ENCODE results near the gene TMEM229B. TPM values are rescaled to one million over a fixed set of nuclear protein-coding genes. Genes with fewer than 3 reads are reported as not detected.

The TMEM229B gene
- total RNA-seq, 1 donor from 2014 or later, result 9.8 TPM

- H3K9me3 ChIP-seq, result no peaks in the 10 kb centered on the region
- TF ChIP-seq CTCF (IDR thresholded peaks at IDR 0.05) (no peak), POLR2A (IDR thresholded peaks at IDR 0.05) (no peak), POLR2AphosphoS5 (IDR thresholded peaks at IDR 0.05; ENCODE audit: insufficient read depth in 1 of 2, low read depth in 1 of 2) (no peak)
- H3K27ac ChIP-seq, result no peak overlapping the region
- intact Hi-C loops (cut with DNase I), result no loop called here
- no peaks in the 10 kb centered on the region for H3K36me3 ChIP-seq
- H3K4me1 ChIP-seq, result peaks cover 9% of the 10 kb centered on the region
- DNase-seq (ENCODE audit: extremely low spot score in 2 of 2), result no peak
- H3K27me3 ChIP-seq, result no peaks in the 10 kb centered on the region
- no peak overlapping the region for H3K4me3 ChIP-seq
Measured at GRCh38 chr14:67482231-67483164, 6.0 kb downstream of the TMEM229B start.

GRCh38 chr14:67480011-67480410 is 8.5 kb downstream of the TMEM229B start:
- TF ChIP-seq POLR2A (IDR thresholded peaks at IDR 0.05) (no peak), CTCF (IDR thresholded peaks at IDR 0.05) (no peak), POLR2AphosphoS5 (IDR thresholded peaks at IDR 0.05; ENCODE audit: insufficient read depth in 1 of 2, low read depth in 1 of 2) (no peak)
- H3K9me3 ChIP-seq, result no peaks in the 10 kb centered on the region

GRCh38 chr14:67478800-67479084 is 9.8 kb downstream of the TMEM229B start:
- Histone ChIP-seq H3K27ac (no peak overlapping the region), H3K4me3 (no peak overlapping the region), H3K27me3 (no peaks in the 10 kb centered on the region), H3K36me3 (no peaks in the 10 kb centered on the region), H3K9me3 (no peaks in the 10 kb centered on the region), H3K4me1 (peaks cover 9% of the 10 kb centered on the region)
- DNase-seq (ENCODE audit: extremely low spot score in 2 of 2), result no peak
- intact Hi-C loops (cut with DNase I), result no loop called here
- TF ChIP-seq POLR2A (IDR thresholded peaks at IDR 0.05) (no peak), CTCF (IDR thresholded peaks at IDR 0.05) (no peak), POLR2AphosphoS5 (IDR thresholded peaks at IDR 0.05; ENCODE audit: insufficient read depth in 1 of 2, low read depth in 1 of 2) (no peak)

More at GRCh38 chr14:67480011-67480410, 8.5 kb downstream of the TMEM229B start:
- no peaks in the 10 kb centered on the region for H3K27me3 ChIP-seq
- no peaks in the 10 kb centered on the region for H3K36me3 ChIP-seq
- H3K4me1 ChIP-seq, result peaks cover 9% of the 10 kb centered on the region
- intact Hi-C loops (cut with DNase I), result no loop called here
- no peak for DNase-seq (ENCODE audit: extremely low spot score in 2 of 2)
- no peak overlapping the region for H3K4me3 ChIP-seq
- no peak overlapping the region for H3K27ac ChIP-seq

GRCh38 chr14:67477926-67478799 is 10.4 kb downstream of the TMEM229B start:
- no peak for DNase-seq (ENCODE audit: extremely low spot score in 2 of 2)
- Histone ChIP-seq H3K27ac (no peak overlapping the region), H3K4me3 (no peak overlapping the region), H3K27me3 (no peaks in the 10 kb centered on the region), H3K4me1 (peaks cover 9% of the 10 kb centered on the region), H3K36me3 (no peaks in the 10 kb centered on the region), H3K9me3 (no peaks in the 10 kb centered on the region)
- TF ChIP-seq POLR2A (IDR thresholded peaks at IDR 0.05) (no peak), CTCF (IDR thresholded peaks at IDR 0.05) (no peak), POLR2AphosphoS5 (IDR thresholded peaks at IDR 0.05; ENCODE audit: insufficient read depth in 1 of 2, low read depth in 1 of 2) (no peak)
- intact Hi-C loops (cut with DNase I), result no loop called here

Data from vagina (tissue), 2 donors.